Measurements from ENCODE around the gene SEMA5A.

SEMA5A gene

GRCh38 chr5:9278921-9279603 lies 266.8 kb downstream of the SEMA5A start:
- DNase-seq (ENCODE audit: low read depth) = no peak

- DNase-seq (ENCODE audit: low read depth) = no peak
Observed at GRCh38 chr5:9269014-9269413, 276.9 kb downstream of the SEMA5A start.

- DNase-seq (ENCODE audit: low read depth) = no peak
Observed at GRCh38 chr5:9268226-9268625, 277.6 kb downstream of the SEMA5A start.

- no peak for DNase-seq (ENCODE audit: low read depth)
Observed at GRCh38 chr5:9265441-9266287, 280.2 kb downstream of the SEMA5A start.

GRCh38 chr5:9264301-9264700 lies 281.6 kb downstream of the SEMA5A start:
- no peak for DNase-seq (ENCODE audit: low read depth)

GRCh38 chr5:9263656-9264055 lies 282.2 kb downstream of the SEMA5A start:
- no peak for DNase-seq (ENCODE audit: low read depth)

- no peak for DNase-seq (ENCODE audit: low read depth)
Observed at GRCh38 chr5:9251379-9251980, 294.4 kb downstream of the SEMA5A start.

GRCh38 chr5:9249231-9249630 lies 296.6 kb downstream of the SEMA5A start:
- DNase-seq (ENCODE audit: low read depth) = no peak

GRCh38 chr5:9245071-9245470 lies 300.8 kb downstream of the SEMA5A start:
- no peak for DNase-seq (ENCODE audit: low read depth)

- DNase-seq (ENCODE audit: low read depth) = no peak
Observed at GRCh38 chr5:9244417-9244816, 301.5 kb downstream of the SEMA5A start.

- DNase-seq (ENCODE audit: low read depth) = no peak
Observed at GRCh38 chr5:9241479-9242305, 304.2 kb downstream of the SEMA5A start.

GRCh38 chr5:9240431-9240830 lies 305.4 kb downstream of the SEMA5A start:
- DNase-seq (ENCODE audit: low read depth) = no peak

GRCh38 chr5:9239626-9240025 lies 306.2 kb downstream of the SEMA5A start:
- DNase-seq (ENCODE audit: low read depth) = no peak

GRCh38 chr5:9239071-9239470 lies 306.8 kb downstream of the SEMA5A start:
- DNase-seq (ENCODE audit: low read depth) = no peak

GRCh38 chr5:9233712-9234111 lies 312.2 kb downstream of the SEMA5A start:
- DNase-seq (ENCODE audit: low read depth) = no peak

GRCh38 chr5:9233035-9233434 lies 312.8 kb downstream of the SEMA5A start:
- no peak for DNase-seq (ENCODE audit: low read depth)

GRCh38 chr5:9231842-9232241 lies 314.0 kb downstream of the SEMA5A start:
- DNase-seq (ENCODE audit: low read depth) = no peak

GRCh38 chr5:9230355-9230754 lies 315.5 kb downstream of the SEMA5A start:
- no peak for DNase-seq (ENCODE audit: low read depth)

- DNase-seq (ENCODE audit: low read depth) = no peak
Observed at GRCh38 chr5:9226016-9226536, 319.8 kb downstream of the SEMA5A start.

GRCh38 chr5:9222054-9222976 lies 323.6 kb downstream of the SEMA5A start:
- no peak for DNase-seq (ENCODE audit: low read depth)

- DNase-seq (ENCODE audit: low read depth) = no peak
Observed at GRCh38 chr5:9218358-9218757, 327.5 kb downstream of the SEMA5A start.

All from activated T-helper 9 cell treated with anti-CD3 and anti-CD28 coated beads, Interleukin-2, amount 50 U/mL, for 16 hours (primary cell).